Stimulated activated CD8-positive, alpha-beta memory T cell treated with anti-CD3 and anti-CD28 coated beads, Interleukin-12 subunit alpha, Interleukin-12 subunit beta, amount 100 ng/mL, for 4 hours (primary cell): ENCODE measurements around the gene YJU2.
"Not testable (repeated sequence)": the region's sequence is repeated elsewhere in the genome, so short reads cannot be mapped to it uniquely, and the experiment has no call there.

Source experiments
- DNase-seq: peaks from one replicate; pipeline ENCODE4 v3.0.0-alpha.2; 2020; ENCODE audit warnings: low read depth

The YJU2 gene

DNA sequence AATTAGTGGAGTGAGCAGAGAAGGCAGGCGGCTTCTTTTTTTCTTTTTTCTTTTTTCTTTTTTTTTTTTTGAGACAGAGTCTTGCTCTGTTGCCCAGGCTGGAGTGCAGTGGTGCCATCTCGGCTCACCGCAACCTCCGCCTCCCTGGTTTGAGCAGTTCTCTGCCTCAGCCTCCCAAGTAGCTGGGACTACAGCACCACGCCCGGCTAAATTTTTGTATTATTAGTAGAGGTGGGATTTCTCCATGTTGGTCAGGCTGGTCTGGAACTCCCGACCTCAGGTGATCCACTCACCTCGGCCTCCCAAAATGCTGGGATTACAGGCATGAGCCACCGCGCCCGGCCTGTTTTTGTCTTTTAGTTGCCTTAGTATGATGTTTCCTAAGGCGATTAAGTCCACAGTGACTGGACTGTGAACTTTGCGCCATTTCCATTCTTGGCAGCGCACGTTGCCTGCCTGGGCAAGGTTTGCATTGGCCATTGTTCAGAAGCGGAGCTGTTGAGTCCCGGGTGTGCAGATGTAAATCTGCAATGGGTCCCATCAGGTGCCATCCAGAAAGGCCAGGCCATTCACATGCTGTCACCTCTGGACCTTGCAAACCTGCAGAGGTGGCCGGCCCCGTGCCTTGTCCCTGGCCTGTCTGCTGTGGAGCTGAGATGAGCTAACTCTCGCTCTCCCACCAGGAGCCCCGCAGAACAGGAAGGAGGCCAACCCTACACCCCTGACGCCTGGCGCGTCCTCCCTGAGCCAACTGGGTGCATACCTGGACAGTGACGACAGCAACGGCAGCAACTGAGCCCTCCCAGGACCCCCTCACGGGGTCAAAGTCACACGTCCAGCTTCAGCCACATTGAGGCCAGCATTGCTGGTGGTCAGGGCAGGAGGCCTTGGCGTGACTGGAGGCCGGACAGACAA is 21.3 kb downstream of the YJU2 start:
- no peak for DNase-seq

DNA sequence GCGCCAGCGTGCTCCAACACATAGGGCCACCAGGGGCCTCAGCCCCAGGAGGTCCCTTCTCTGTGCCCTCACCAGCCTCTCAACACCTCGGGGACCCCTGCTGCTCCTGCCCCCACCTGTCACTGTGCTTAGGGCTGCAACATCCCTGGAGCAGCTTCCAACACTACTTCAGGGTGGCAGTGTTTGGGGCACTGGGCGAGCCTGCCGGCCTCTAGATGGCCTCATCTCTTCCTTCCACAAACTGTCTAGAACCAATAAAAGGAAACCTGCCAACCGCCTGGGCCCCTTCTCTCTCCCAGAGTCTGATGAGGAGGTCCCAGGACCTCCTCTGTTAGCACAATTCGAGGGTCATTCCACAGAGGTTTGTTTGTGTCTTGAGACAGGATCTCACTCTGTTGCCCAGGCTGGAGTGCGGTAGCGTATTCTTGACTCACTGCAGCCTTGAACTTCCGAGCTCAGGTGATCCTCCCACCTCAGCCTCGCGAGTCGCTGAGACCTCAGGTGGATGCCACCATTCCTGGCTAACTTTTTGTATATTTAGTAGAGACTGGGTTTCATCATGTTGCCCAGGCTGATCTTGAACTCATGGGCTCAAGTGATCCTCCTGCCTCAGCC is 22.0 kb downstream of the YJU2 start:
- DNase-seq = no peak

DNA sequence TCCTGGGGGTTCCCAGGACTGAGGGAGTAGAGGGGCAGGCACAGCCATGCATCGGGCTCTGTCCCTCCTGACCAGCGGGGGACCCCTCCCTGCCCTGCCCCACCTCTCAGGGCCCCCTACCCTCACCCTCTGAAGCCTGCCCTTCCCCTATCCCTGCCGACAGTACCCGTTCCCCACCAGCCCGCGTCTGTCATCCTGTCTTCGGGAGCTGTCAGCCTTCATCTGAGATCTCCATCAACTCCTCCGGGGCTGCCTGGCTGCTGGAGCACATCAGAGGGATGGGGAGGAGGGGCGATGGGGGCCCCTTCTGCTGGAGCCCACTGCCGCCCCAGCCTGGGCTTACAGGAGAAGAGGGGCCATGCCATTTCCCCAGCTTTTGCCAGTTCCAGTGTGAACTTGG is 26.0 kb downstream of the YJU2 start:
- DNase-seq = no peak

DNA sequence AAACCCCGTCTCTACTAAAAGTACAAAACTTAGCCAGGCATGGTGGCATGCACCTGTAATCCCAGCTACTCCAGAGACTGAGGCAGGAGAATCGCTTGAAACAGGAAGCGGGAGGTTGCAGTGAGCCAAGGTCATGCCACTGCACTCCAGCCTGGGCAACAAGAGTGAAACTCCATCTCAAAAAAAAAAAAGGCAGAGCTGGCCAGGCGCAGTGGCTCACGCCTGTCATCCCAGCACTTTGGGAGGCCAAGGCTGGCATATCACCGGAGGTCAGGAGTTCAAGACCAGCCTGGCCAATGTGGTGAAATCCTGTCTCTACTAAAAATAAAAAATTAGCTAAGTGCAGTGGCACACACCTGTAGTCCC is 27.4 kb downstream of the YJU2 start:
- not testable (repeated sequence) for DNase-seq

DNA sequence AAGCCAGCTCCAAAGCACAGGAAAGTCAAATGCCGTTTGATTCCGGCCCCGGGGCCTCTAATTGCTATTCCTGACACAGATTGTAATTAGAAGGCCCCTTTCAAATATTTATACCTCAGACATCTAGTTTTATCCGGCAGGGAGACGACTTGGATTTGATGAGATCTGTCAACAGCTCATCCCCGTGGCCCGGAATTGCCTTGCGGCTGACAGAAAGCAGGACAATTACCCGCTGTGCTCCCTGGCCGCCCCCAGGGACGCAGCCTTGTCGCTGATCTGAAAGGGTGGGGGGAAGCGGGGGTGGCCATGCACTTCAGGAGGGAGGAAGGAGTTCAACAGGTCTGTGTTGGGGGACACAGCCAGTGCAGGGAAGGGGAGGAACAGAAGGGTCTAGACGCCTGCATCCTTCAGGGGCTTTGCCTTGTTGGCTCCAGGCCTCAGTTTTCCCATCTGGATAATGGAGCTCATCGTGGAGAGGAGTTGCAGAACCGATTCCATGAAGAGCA is 30.4 kb downstream of the YJU2 start:
- no peak for DNase-seq

DNA sequence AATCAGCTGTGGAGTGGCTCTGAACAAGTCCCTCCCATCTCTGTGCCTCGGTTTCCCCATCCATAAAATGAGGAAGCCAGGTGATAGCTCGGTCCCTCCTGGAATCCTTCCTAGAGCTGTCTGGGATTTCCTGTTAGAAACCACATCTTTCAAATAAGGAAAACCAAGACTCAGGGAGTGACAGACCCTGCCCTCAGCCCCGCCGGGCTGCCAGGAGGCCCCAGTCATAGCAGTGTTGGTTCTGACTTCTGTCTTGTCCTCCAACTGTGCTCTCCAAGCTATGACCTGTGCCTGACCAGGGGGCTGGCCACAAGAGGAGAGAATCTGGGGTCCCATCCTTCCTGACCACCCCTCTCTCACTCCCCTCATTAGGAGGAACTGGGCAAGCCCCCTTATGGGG is 31.1 kb downstream of the YJU2 start:
- no peak for DNase-seq

DNA sequence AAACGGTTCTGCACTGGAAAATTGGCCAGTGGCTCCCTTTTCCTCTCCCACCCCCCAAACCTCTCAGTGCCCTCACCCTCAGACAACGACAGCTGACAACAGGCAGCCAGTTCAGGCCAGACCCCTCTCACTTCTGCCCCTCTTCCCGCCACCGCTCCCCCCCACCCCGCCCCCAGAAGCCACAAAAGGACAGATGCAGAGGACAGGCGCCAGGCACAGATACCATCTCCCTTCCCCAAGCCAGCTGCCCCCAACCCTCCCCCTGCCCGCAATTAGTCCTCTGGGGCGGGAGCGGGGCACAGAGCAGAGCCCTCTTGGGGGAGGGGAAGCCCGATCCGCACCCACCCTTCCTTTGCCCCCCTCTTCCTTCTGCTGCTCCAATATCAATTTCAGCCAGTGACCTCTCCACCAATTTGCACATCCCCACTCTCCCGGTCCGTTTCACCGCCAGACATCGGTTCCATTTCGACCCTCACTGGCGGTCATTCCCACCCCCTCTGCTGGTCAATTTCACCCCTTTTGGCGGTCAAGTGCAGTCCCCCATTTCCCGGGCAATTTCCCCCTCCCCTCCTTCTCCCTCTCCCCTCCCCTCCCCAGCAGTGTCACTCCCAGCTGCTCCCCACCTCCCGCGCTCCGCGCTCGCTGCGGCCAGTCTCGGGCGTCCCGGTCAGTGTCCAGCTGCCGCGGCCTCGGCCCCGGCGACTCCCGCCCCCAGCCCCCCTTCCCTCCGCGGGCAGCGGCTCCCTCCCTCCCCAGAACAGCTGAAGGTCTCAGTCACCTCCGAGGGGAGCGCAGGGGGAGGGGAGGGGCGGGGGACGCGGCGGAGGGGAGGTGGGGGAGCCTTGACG is 31.8 kb downstream of the YJU2 start, which contains the start of gene SHD:
Gene SHD, plus strand, starts transcription at position 848 of the 848 bp plus-strand sequence. CDS start 798 bp downstream, outside the sequence.
- no peak for DNase-seq

DNA sequence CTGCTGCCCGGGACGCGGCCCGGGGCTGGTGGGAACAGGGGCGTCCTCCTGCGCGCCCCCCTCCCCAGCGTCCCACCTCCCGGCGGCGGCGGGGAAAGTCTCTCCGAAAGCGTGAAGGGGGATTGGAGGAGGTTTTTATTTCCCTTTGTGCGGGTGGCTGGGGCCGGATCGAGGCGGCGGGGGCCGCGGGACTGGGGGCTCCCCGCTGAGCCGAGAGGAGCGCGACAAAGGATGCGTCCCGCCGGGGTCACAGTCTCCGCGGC is 32.3 kb downstream of the YJU2 start:
- DNase-seq = no peak

DNA sequence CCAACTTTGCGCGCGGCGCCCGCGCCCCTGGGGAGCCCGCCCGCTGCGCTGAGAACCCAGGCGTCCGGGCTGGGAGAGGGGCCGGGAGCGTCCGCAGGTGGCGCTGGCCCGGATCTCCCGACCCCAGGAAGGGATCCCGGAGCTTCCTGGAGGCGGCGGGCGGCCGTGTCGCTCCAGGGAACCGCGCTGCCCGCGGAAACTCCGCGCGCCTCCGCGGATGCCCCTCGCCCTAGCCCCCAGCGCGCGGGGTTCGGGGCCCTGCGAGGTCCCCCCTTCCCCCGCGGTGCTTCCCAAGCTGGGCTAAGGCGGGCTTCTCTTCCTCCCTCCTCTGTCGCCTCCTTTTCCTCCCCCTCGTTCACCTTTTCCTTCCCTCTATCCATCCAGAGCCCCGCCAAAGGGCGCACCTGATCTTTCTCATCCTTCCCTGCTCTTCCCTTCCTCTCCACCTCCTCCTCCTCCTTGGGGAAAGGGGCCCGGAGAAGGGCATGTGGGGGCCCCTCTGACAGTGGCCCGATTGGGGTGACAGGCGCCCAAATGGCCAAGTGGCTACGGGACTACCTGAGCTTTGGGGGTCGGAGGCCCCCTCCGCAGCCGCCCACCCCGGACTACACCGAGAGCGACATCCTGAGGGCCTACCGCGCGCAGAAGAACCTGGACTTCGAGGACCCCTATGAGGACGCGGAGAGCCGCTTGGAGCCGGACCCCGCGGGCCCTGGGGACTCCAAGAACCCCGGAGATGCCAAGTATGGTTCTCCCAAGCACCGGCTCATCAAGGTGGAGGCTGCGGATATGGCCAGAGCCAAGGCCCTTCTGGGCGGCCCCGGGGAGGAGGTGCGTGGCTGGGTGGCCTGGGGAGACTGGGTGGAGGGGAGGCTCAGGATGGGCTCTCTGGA is 32.9 kb downstream of the YJU2 start:
- DNase-seq = no peak

DNA sequence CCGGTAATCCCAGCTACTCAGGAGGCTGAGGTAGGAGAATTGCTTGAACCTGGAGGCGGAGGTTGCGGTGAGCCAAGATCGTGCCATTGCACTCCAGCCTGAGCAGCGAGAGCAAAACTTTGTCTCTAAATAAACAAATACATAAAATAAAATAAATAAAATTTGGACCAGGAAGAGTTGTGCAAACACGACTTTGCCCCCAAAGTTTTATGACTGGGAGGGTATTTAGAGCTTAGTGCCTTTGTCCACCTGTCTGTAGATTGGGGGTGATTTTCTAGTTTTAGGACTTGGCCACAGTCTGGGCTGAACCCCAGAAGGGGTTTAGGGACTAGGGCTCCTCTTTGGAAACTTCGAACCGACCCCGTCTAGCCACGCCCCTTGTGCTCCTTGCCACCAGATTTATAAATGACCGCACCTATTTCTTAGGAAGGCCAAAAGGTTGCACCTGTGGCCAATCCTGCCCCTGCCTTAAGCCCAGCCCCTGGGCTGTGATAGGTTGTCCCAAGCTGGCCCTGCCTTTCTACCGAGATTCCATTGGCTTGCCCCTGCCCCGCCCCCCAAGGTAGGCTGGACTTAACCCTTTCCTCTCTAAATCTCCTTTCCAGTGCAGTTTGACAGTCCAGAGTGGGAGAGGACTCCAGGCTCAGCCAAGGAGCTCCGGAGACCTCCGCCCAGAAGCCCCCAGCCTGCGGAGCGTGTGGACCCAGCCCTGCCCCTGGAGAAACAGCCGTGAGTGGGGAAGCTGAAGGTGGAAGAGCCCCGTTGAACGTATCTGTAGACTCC is 37.5 kb downstream of the YJU2 start:
- DNase-seq = no peak

DNA sequence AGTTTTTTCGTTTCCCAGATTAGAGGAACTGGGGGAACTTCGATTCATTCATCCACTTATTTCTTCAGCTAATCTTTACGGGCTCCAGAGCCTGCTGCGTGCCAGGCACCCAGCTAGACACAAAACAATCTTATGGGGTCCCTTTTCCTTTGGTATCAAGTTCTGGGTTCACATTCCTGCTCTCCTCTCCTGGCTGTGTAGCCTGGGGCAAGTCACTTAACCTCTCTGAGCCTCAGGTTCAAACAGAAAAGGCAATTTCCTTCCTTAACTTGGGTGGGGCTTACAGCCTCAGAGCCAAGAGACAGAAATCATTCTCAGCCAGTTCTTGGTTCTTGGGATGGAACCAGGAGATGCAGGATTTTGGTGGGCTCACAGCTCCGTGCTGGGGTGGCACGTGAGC is 38.1 kb downstream of the YJU2 start:
- DNase-seq = no peak

DNA sequence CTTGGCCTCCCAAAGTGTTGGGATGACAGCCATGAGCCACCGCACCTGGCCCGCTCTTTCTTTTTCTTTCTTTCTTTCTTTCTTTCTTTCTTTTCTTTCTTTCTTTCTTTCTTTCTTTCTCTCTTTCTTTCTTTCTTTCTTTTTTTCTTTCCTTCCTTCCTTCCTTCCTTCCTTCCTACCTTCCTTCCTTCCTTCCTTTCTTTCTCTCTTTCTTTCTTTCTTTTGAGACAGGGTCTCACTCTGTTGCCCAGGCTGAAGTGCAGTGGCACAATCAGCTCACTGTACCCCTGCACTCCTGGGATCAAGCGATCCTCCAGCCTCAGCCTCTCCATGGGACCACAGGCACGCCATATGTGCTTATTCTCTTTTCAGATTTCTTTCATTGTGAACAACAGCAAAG is 39.3 kb downstream of the YJU2 start:
- DNase-seq = not testable (repeated sequence)

DNA sequence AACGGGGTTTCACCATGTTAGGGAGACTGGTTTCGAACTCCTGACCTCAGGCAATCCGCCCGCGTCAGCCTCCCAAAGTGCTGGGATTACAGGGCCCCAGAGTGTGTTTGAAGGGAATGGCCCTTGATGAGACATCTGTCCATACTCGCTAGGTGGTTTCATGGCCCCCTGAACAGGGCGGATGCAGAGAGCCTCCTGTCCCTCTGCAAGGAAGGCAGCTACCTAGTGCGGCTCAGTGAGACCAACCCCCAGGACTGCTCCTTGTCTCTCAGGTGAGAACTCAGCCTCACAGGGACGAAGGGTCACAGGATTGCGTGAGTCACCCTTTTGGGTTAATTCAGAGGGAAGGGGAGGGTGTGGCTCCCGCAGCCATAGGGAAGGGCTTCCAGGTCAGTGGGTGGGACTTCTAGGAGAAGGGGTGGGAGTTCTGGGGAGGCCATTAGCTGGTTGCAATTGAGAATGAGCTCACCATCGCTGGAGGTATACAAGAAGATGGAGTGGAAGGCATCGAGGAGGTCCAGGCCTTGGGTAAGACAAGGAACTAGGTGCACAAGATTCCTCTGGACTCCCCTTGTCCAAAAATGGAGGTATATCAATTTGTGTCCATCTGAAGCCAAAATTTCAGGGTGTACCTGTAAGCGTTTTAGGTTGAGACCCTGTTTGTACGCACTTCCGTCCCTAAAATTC is 41.4 kb downstream of the YJU2 start:
- DNase-seq = no peak

DNA sequence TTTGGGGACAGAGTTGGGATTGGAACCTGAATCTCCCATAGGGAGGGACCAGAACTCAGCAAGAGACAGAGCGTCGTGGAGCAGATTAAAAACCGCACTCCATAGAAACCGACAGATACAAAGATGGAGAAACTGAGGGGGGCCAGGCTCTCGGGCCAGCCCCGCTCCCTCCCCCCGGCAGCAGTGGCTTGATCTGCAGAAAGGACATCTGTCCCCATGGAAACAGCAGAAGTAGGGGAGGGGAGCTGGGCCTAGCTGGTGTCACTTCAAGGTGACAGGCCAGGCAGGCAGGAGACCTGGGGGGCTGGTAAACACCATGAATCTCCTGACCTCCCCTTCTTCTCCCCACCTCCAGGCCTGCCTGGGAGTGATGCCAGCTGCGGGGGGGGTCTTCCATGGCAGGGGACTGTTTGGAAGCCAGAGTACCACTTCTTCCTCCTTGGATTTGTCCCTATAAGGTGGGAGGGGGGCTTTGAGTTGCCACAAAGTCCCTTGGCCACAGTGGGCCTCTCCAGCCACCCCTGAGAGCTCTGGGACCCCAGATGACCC is 44.4 kb downstream of the YJU2 start:
- no peak for DNase-seq

DNA sequence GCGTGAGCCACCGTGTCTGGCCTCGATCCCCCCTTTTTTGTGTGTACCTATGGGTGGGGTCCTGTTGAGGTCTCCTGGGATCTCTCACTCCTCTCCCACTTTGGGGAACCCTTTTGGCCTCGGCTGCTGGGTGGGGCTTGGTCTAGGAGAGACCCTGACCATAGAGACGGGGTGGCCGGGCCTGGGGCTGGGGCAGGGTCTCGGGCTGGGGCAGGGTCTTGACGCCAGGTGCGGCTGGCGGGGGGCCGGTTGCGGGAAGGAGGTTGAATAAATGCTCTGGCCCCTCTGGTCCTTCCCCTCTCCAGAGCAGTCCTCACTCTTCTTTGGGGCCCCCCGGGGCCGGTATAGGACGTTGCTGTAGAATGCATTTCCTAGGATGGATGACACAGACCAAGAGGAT is 45.6 kb downstream of the YJU2 start:
- no peak for DNase-seq

DNA sequence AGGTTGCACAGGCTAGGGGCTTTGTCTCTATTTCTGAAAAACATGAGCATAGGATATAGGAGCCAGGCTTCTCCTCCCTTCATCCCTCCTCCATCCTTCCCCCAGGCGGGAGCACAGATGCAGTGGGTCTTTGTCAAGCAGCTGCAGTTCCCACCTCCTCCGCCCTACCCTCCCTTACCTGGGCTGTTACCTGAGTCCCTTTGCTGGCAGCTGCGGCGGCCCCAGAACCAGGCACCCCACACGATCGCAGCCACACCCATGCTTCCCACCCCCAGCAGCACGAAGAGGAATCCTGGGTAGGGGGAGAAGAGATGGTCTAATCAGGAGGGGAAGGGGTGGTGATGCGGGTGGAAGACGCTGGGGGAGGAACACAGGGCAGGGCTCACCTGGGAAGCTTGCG is 47.5 kb downstream of the YJU2 start:
- DNase-seq = no peak

DNA sequence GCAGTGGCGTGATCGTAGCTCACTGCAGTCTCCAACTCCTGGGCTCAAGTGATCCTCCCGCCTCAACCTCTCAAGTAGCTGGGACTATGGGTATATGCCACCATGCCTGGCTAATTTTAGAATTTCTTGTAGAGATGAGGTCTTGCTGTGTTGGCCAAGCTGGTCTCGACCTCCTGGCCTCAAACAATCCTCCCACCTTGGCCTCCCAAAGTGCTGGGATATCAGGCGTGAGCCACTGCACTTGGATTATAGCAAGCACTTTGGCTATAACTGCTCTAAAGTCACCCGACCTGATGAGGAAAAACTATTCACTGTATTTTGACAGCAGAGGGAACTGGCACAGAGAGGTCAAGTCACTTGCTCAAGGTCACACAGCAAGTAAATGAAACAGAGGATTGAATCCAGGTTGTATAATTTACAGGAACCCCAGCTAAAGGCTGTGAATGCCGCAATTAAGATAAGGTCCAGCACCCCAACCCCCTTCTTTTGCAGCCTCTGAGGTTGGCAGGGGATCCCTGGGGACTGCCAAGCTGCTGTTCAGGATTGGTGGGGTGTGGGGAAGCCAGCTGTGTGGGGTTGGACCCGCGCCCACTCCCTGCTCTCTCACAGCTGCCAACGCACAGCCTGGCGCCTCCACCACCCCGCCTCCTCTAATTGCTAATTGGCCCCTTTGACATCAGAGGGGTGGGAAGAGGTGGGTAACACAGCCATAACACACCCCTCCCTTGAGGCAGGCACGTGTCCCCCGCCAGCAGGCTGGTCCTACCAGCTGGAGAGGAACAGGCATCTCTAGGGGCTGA is 49.3 kb downstream of the YJU2 start:
- no peak for DNase-seq

DNA sequence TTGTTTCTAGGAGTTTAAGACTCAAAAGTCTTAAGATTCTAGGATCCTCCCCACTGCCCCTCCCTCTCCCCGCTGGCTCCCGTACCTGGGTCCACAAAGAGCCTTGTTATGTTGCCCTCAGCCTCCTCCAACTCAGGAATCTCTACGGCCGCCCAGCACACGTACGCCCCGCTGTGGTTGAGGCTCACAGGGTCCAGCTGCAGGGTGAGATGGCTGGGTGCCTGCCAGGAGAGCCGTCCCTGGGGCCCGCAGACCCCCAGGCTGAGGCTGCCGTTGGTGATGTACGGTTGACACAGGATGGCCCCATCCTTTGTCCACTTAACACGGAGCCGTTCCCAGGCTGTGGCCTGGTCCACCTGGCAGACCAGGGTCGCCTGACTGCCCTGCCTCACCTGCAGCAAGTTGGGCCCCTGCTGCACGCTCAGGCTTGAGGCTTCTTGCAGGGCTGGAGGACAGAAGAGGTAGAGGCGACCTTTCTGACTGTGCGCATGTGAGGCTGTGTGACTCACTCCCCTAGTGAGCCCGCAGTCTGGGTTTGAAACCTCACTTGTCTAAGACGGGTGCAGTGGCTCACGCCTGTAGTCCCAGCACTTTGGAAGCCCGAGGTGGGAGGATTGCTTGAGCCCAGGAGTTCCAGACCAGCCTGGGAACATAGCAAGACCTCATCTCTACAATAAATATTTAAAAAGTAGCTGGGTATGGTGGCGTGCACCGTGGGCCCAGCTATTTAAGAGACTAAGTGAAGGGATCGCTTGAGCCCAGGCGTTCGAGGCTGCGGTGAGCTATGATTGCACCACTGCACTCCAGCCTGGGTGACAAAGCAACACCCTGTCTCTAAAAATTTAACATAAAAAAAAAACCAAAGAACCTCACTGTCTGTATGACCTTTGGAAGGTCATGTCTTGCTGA is 51.3 kb downstream of the YJU2 start:
- DNase-seq = no peak
